Neural progenitor cell (in vitro differentiated cells): Measurements from ENCODE around the gene MDGA2. TPM values are rescaled to one million over a fixed set of nuclear protein-coding genes. Genes with fewer than 3 reads are reported as not detected.

ENCODE experiments used
- DNase-seq: peaks from one replicate; pipeline ENCODE4 v3.0.0-alpha.2; 2016; ENCODE audit warnings: low spot score
- H2AFZ ChIP-seq: fragments of 200-600 bp; sonication (generic); replicated peaks from 2 replicates; pipeline ENCODE4 v1.6.1; 2016; ENCODE audit warnings: antibody characterized with exemption
- H3F3A ChIP-seq: fragments of 200-600 bp; sonication (generic); 2 replicates; pipeline ENCODE4 v1.6.1; 2016; ENCODE audit warnings: antibody characterized with exemption, low read depth
- H3K27ac ChIP-seq: fragments of 200-600 bp; sonication (generic); 2 replicates; pipeline ENCODE4 v1.5.1; 2016; ENCODE audit warnings: mild to moderate bottlenecking
- H3K27me3 ChIP-seq: fragments of 200-600 bp; sonication (generic); 2 replicates; pipeline ENCODE4 v1.6.1; 2016; ENCODE audit warnings: mild to moderate bottlenecking, moderate library complexity
- H3K36me3 ChIP-seq: fragments of 200-600 bp; sonication (generic); 2 replicates; pipeline ENCODE4 v1.5.1; 2016
- H3K4me1 ChIP-seq: fragments of 200-600 bp; sonication (generic); 2 replicates; pipeline ENCODE4 v1.6.1; 2016; ENCODE audit warnings: mixed run types
- H3K4me2 ChIP-seq: fragments of 200-600 bp; sonication (generic); 2 replicates; pipeline ENCODE4 v1.6.1; 2016
- H3K4me3 ChIP-seq: fragments of 200-600 bp; sonication (generic); 2 replicates; pipeline ENCODE4 v1.5.1; 2016
- H3K79me2 ChIP-seq: fragments of 200-600 bp; sonication (generic); 2 replicates; pipeline ENCODE4 v1.6.1; 2016; ENCODE audit warnings: low read depth
- H3K9ac ChIP-seq: fragments of 200-600 bp; sonication (generic); 2 replicates; pipeline ENCODE4 v1.6.1; 2016
- H3K9me3 ChIP-seq: fragments of 200-600 bp; sonication (generic); 2 replicates; pipeline ENCODE4 v1.5.1; 2016; ENCODE audit warnings: low read depth
- H4K20me1 ChIP-seq: fragments of 200-600 bp; sonication (generic); 2 replicates; pipeline ENCODE4 v1.6.1; 2016; ENCODE audit warnings: low read depth
- H3K27ac Mint-ChIP-seq: 3 replicates; pipeline ENCODE4 v1.8.0; 2021; ENCODE audit warnings: mixed read lengths
- H3K27me3 Mint-ChIP-seq: 2 replicates; pipeline ENCODE4 v1.8.0; 2022; ENCODE audit warnings: low read depth, mild to moderate bottlenecking, inconsistent platforms, moderate library complexity, mixed read lengths; ENCODE audit not compliant: insufficient read depth
- H3K36me3 Mint-ChIP-seq: 3 replicates; pipeline ENCODE4 v1.8.0; 2021; ENCODE audit warnings: mixed read lengths
- H3K4me1 Mint-ChIP-seq: 3 replicates; pipeline ENCODE4 v1.8.0; 2021; ENCODE audit warnings: mixed read lengths
- H3K4me3 Mint-ChIP-seq: 3 replicates; pipeline ENCODE4 v1.8.0; 2021; ENCODE audit warnings: mild to moderate bottlenecking, moderate library complexity, mixed read lengths
- H3K9me3 Mint-ChIP-seq: 3 replicates; pipeline ENCODE4 v1.8.0; 2020; ENCODE audit warnings: mixed read lengths
- EZH2 ChIP-seq: fragments of 200-600 bp; sonication (generic); IDR thresholded peaks from 2 replicates; pipeline ENCODE4 v1.6.1; 2017; ENCODE audit warnings: antibody characterized with exemption, mild to moderate bottlenecking, moderate library complexity
- EZH2phosphoT487 ChIP-seq: fragments of 200-600 bp; sonication (generic); IDR thresholded peaks from 2 replicates; pipeline ENCODE4 v1.6.1; 2017; ENCODE audit warnings: antibody characterized with exemption
- total RNA-seq: library from RNA; depleted of rRNA; stranded (reverse); fragments of >200 nt; gene quantifications from 2 replicates; pipeline ENCODE4 v1.2.3, GENCODE V29; 2015; ENCODE audit warnings: low replicate concordance
- TF ChIP-seq, protein P1 (sequence below): fragments of 200-600 bp; sonication (generic); IDR thresholded peaks from 2 replicates; pipeline ENCODE4 v1.5.1; 2017; ENCODE audit warnings: antibody characterized with exemption, mild to moderate bottlenecking

Gene MDGA2
- total RNA-seq, 1 donor from 2014 or later: 1.0 TPM

DNA sequence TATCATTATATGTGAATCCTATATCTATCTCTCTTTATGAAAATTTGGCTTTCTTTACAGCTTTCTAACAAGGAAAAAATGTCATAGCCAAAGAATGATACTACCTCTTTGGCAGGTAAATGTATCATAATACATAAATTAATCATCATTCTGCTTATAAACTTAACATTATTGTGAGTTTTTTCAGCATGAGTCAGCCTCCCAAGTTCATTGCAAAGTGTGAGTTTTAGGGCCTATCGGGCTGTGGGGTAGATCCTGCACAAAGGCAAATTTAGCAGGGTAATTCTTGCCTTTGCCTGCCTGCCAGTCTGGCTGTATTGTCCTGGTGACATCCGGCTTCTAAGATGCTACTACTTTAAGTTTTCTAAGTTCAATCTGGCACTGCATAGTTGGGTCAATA, 412.6 kb downstream of the MDGA2 start:
- DNase-seq: no peak
- H3K4me1 ChIP-seq: no peaks in the 10 kb centered on the region
- H2AFZ ChIP-seq: no peak overlapping the region
- Mint-ChIP-seq H3K9me3 (no peaks in the 10 kb centered on the region), H3K4me3 (no peak overlapping the region), H3K36me3 (no peaks in the 10 kb centered on the region), H3K4me1 (peaks cover 7% of the 10 kb centered on the region), H3K27ac (no peak overlapping the region), H3K27me3 (no peaks in the 10 kb centered on the region)
- no peaks in the 10 kb centered on the region for H3K9me3 ChIP-seq
- TF ChIP-seq EZH2: no peak
- TF ChIP-seq, protein P1, sequence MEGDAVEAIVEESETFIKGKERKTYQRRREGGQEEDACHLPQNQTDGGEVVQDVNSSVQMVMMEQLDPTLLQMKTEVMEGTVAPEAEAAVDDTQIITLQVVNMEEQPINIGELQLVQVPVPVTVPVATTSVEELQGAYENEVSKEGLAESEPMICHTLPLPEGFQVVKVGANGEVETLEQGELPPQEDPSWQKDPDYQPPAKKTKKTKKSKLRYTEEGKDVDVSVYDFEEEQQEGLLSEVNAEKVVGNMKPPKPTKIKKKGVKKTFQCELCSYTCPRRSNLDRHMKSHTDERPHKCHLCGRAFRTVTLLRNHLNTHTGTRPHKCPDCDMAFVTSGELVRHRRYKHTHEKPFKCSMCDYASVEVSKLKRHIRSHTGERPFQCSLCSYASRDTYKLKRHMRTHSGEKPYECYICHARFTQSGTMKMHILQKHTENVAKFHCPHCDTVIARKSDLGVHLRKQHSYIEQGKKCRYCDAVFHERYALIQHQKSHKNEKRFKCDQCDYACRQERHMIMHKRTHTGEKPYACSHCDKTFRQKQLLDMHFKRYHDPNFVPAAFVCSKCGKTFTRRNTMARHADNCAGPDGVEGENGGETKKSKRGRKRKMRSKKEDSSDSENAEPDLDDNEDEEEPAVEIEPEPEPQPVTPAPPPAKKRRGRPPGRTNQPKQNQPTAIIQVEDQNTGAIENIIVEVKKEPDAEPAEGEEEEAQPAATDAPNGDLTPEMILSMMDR: no peak
- no peak for TF ChIP-seq EZH2phosphoT487
- no peak overlapping the region for H3K27ac ChIP-seq
- H3K9ac ChIP-seq: no peak overlapping the region
- no peaks in the 10 kb centered on the region for H4K20me1 ChIP-seq
- no peak overlapping the region for H3K4me2 ChIP-seq
- H3K27me3 ChIP-seq: no peaks in the 10 kb centered on the region
- H3K79me2 ChIP-seq: no peaks in the 10 kb centered on the region
- no peaks in the 10 kb centered on the region for H3K36me3 ChIP-seq
- no peaks in the 10 kb centered on the region for H3F3A ChIP-seq
- no peak overlapping the region for H3K4me3 ChIP-seq

DNA sequence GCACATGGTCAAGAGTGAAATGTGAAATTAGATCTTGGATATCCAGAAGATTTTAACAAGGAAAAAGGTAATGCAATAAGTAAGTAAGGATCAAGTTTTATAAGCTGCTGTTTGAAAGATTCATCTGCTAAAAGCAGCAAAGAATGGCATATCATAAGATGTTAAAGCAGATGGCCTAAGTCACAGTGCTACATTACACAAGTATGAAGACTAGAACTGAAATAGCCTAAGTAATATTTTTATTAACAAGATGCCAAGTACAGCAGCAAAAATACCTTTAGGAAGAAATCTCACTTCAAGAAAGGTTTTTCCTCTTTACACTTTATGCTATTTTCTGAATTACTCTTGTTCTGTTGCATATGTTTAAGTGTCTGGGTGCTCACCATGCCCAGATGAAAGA, 414.1 kb downstream of the MDGA2 start:
- no peak overlapping the region for H3K27ac ChIP-seq
- peaks cover 10% of the 10 kb centered on the region for H3K4me1 Mint-ChIP-seq
- no peak overlapping the region for H3K4me3 ChIP-seq
- H3K9ac ChIP-seq: no peak overlapping the region
- H3K4me3 Mint-ChIP-seq: no peak overlapping the region
- no peaks in the 10 kb centered on the region for H3K27me3 ChIP-seq
- H3K9me3 Mint-ChIP-seq: no peaks in the 10 kb centered on the region
- H3K4me2 ChIP-seq: no peak overlapping the region
- H3K9me3 ChIP-seq: no peaks in the 10 kb centered on the region
- H3K27ac Mint-ChIP-seq: no peak overlapping the region
- H3K79me2 ChIP-seq: no peaks in the 10 kb centered on the region
- H3K36me3 ChIP-seq: no peaks in the 10 kb centered on the region
- no peaks in the 10 kb centered on the region for H3K4me1 ChIP-seq
- H3K27me3 Mint-ChIP-seq: no peaks in the 10 kb centered on the region
- H4K20me1 ChIP-seq: no peaks in the 10 kb centered on the region
- no peaks in the 10 kb centered on the region for H3K36me3 Mint-ChIP-seq
- TF ChIP-seq EZH2 (no peak), EZH2phosphoT487 (no peak)
- TF ChIP-seq, protein P1: no peak
- no peak overlapping the region for H2AFZ ChIP-seq
- no peak for DNase-seq
- H3F3A ChIP-seq: no peaks in the 10 kb centered on the region

GRCh38 chr14:47259796-47260195, 415.6 kb downstream of the MDGA2 start:
- Mint-ChIP-seq H3K27ac (no peak overlapping the region), H3K4me1 (peaks cover 10% of the 10 kb centered on the region)

More at GRCh38 chr14:47259796-47260195, 415.6 kb downstream of the MDGA2 start:
- no peaks in the 10 kb centered on the region for H3K9me3 ChIP-seq
- no peak overlapping the region for H2AFZ ChIP-seq
- no peak overlapping the region for H3K4me3 ChIP-seq
- H3K4me1 ChIP-seq: no peaks in the 10 kb centered on the region
- H3K27me3 ChIP-seq: no peaks in the 10 kb centered on the region
- H3K4me3 Mint-ChIP-seq: no peak overlapping the region
- H3F3A ChIP-seq: no peaks in the 10 kb centered on the region
- no peak for DNase-seq
- H3K9me3 Mint-ChIP-seq: no peaks in the 10 kb centered on the region
- H3K36me3 ChIP-seq: no peaks in the 10 kb centered on the region
- no peak overlapping the region for H3K27ac ChIP-seq
- no peaks in the 10 kb centered on the region for H3K36me3 Mint-ChIP-seq
- no peak overlapping the region for H3K9ac ChIP-seq
- H4K20me1 ChIP-seq: no peaks in the 10 kb centered on the region
- H3K27me3 Mint-ChIP-seq: no peaks in the 10 kb centered on the region
- no peaks in the 10 kb centered on the region for H3K79me2 ChIP-seq
- H3K4me2 ChIP-seq: no peak overlapping the region
- TF ChIP-seq, protein P1: no peak
- TF ChIP-seq EZH2phosphoT487 (no peak), EZH2 (no peak)
